Measurements from ENCODE around the gene TCF23.

Gene TCF23

DNA sequence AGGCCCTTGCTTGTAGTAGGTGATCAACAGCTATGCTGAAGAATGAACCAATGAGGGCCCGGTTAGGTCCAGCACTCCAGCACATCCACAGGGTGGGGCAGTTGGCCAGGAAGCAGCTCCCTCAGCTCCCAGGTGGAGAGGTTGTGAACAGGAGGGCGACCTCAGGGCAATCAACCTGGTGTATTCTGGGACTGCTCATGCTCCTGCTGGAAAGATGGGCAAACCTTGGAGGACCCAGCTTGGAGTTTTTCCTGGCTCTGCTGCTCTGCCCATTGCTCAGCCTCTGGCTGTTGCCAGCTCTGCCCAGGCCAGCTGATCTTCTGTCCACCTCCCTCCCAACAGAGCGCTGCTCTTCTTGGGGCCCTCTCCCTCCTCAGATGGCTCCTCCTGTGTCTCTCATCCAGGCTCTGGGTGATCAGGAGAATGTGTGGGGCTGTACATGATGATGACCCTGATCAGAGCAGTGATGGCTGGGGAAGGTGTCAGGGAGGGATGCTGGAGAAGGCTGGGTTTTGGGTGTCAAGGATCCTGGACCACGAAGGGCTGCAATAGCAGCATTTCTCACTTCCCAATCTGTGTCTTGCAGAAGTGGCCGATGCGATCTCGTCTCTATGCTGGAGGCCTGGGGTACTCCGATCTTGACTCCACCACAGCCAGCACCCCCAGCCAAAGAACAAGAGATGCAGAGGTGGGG lies 3.4 kb downstream of the TCF23 start:
- Histone ChIP-seq H3K36me3 (ENCODE audit: insufficient read depth, low read length) (no peaks in the 10 kb centered on the region), H3F3A (ENCODE audit: low read depth) (no peaks in the 10 kb centered on the region), H3K4me1 (ENCODE audit: insufficient read depth, low read length, poor library complexity, severe bottlenecking) (no peaks in the 10 kb centered on the region), H3K4me2 (ENCODE audit: low read depth, low read length, poor library complexity, severe bottlenecking) (no peak overlapping the region), H3K9ac (ENCODE audit: low read depth, low read length, poor library complexity, severe bottlenecking) (no peak overlapping the region), H3K9me2 (replicated peaks; ENCODE audit: low read depth, low read length) (no peaks in the 10 kb centered on the region), H2AFZ (ENCODE audit: low read length) (no peak overlapping the region), H3K9me3 (ENCODE audit: insufficient read depth, low read depth, low read length) (no peaks in the 10 kb centered on the region), H3K27me3 (ENCODE audit: insufficient read depth, low read length, poor library complexity, severe bottlenecking) (no peaks in the 10 kb centered on the region), H3K79me2 (ENCODE audit: insufficient read depth, low read length) (no peaks in the 10 kb centered on the region), H3K4me3 (ENCODE audit: low read length, poor library complexity, severe bottlenecking) (no peak overlapping the region), H4K20me1 (ENCODE audit: insufficient read depth, low read length, poor library complexity, severe bottlenecking) (no peaks in the 10 kb centered on the region)
- TF ChIP-seq CTCF (conservative IDR thresholded peaks at IDR 0.05; ENCODE audit: low read length) = no peak

DNA sequence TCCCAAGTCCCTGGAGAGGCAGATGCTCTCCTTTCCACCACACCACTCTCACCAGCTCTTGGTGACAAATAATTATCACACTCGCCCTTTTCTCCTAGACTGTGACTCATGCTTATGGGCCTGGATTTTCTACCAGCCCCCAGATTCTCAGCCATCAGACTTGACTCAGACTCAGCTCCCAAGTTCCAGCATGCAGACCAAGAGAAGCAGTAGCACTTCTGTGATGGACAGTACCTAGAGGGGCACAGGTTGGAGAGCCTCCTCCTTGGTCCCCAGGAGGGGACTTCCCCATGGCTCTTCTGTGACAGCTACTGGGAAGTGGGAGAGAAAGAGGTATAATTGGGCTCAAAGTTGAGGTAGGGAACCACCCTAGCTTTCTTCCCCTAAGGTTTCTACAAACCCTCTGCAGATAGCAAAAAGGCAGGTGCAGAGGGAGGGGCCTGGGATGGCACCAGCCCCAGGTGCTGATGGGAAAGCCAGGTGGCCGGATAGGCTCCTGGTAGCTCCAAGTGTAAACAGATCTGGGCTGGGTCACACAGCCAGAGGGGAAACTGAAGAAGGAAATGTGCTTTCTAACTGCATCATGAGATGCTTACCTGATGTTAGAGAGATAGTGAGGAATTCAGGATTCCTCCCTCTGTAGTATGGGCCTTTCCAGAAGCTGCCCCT lies 4.1 kb downstream of the TCF23 start:
- Histone ChIP-seq H3K27me3 (ENCODE audit: insufficient read depth, low read length, poor library complexity, severe bottlenecking) (no peaks in the 10 kb centered on the region), H3F3A (ENCODE audit: low read depth) (no peaks in the 10 kb centered on the region), H3K36me3 (ENCODE audit: insufficient read depth, low read length) (no peaks in the 10 kb centered on the region), H3K79me2 (ENCODE audit: insufficient read depth, low read length) (no peaks in the 10 kb centered on the region), H4K20me1 (ENCODE audit: insufficient read depth, low read length, poor library complexity, severe bottlenecking) (no peaks in the 10 kb centered on the region), H3K9me3 (ENCODE audit: insufficient read depth, low read depth, low read length) (no peaks in the 10 kb centered on the region), H3K4me1 (ENCODE audit: insufficient read depth, low read length, poor library complexity, severe bottlenecking) (no peaks in the 10 kb centered on the region), H2AFZ (ENCODE audit: low read length) (no peak overlapping the region), H3K9ac (ENCODE audit: low read depth, low read length, poor library complexity, severe bottlenecking) (no peak overlapping the region), H3K9me2 (replicated peaks; ENCODE audit: low read depth, low read length) (no peaks in the 10 kb centered on the region), H3K4me2 (ENCODE audit: low read depth, low read length, poor library complexity, severe bottlenecking) (no peak overlapping the region), H3K4me3 (ENCODE audit: low read length, poor library complexity, severe bottlenecking) (no peak overlapping the region)
- no peak for TF ChIP-seq EZH2phosphoT487 (IDR thresholded peaks at IDR 0.05; ENCODE audit: borderline replicate concordance)
- no peak for TF ChIP-seq CTCF (conservative IDR thresholded peaks at IDR 0.05; ENCODE audit: low read length)

DNA sequence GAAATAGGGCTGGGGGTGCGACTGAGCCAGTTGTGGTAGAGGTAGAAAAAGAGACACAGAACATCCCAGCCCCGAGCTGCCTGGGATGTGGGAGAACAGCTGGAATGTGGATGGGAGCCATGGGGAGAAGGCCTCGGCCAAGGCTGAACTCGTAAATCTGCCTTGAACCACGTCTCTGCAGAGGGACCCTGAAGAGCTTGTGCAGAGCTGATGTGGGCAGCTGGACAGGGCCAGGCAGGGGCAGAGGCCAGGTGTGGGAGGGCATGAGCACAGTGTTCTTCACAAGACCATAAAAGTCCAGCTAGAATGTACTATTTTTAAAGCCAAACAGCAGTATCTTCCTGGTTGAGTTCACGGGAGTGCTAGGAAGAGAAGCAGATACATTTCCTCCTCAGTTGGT lies 5.7 kb downstream of the TCF23 start:
- Histone ChIP-seq H3K4me2 (ENCODE audit: low read depth, low read length, poor library complexity, severe bottlenecking) (no peak overlapping the region), H3K9me3 (ENCODE audit: insufficient read depth, low read depth, low read length) (no peaks in the 10 kb centered on the region), H4K20me1 (ENCODE audit: insufficient read depth, low read length, poor library complexity, severe bottlenecking) (no peaks in the 10 kb centered on the region), H3K4me1 (ENCODE audit: insufficient read depth, low read length, poor library complexity, severe bottlenecking) (no peaks in the 10 kb centered on the region), H3K79me2 (ENCODE audit: insufficient read depth, low read length) (no peaks in the 10 kb centered on the region), H3F3A (ENCODE audit: low read depth) (no peaks in the 10 kb centered on the region), H3K36me3 (ENCODE audit: insufficient read depth, low read length) (no peaks in the 10 kb centered on the region), H3K4me3 (ENCODE audit: low read length, poor library complexity, severe bottlenecking) (no peak overlapping the region), H3K9ac (ENCODE audit: low read depth, low read length, poor library complexity, severe bottlenecking) (no peak overlapping the region), H3K27me3 (ENCODE audit: insufficient read depth, low read length, poor library complexity, severe bottlenecking) (no peaks in the 10 kb centered on the region), H3K9me2 (replicated peaks; ENCODE audit: low read depth, low read length) (no peaks in the 10 kb centered on the region), H2AFZ (ENCODE audit: low read length) (no peak overlapping the region)
- TF ChIP-seq CTCF (conservative IDR thresholded peaks at IDR 0.05; ENCODE audit: low read length) = no peak

Measured in Loucy (cell line).